Smooth muscle cell (in vitro differentiated cells): ENCODE results near the gene BACH2. TPM values are rescaled to one million over a fixed set of nuclear protein-coding genes. Genes with fewer than 3 reads are reported as not detected.

Experiments
- DNase-seq: peaks from one replicate; lab custom pipeline; 2025; ENCODE audit not compliant: unreplicated experiment; lab: John Stamatoyannopoulos, UW
- H2AFZ ChIP-seq: fragments of 200-600 bp; sonication (generic); 2 replicates; pipeline ENCODE4 v1.6.0; 2016; ENCODE audit warnings: antibody characterized with exemption, low read depth, mild to moderate bottlenecking
- H3F3A ChIP-seq: fragments of 200-600 bp; sonication (generic); 2 replicates; pipeline ENCODE4 v1.6.0; 2017; ENCODE audit warnings: antibody characterized with exemption, low read depth
- H3K27ac ChIP-seq: fragments of 200-600 bp; sonication (generic); 2 replicates; pipeline ENCODE4 v1.5.1; 2016; ENCODE audit warnings: low read depth, mild to moderate bottlenecking
- H3K27me3 ChIP-seq: fragments of 200-600 bp; sonication (generic); 2 replicates; pipeline ENCODE4 v1.6.1; 2016; ENCODE audit warnings: low read depth, mild to moderate bottlenecking
- H3K36me3 ChIP-seq: fragments of 200-600 bp; sonication (generic); 2 replicates; pipeline ENCODE4 v1.5.1; 2016; ENCODE audit warnings: low read depth
- H3K4me1 ChIP-seq: fragments of 200-600 bp; sonication (generic); 2 replicates; pipeline ENCODE4 v1.5.1; 2016; ENCODE audit warnings: low read depth
- H3K4me2 ChIP-seq: fragments of 200-600 bp; sonication (generic); 2 replicates; pipeline ENCODE4 v1.6.0; 2016; ENCODE audit warnings: mild to moderate bottlenecking
- H3K4me3 ChIP-seq: fragments of 200-600 bp; sonication (generic); 2 replicates; pipeline ENCODE4 v1.5.1; 2016; ENCODE audit warnings: mild to moderate bottlenecking
- H3K79me2 ChIP-seq: fragments of 200-600 bp; sonication (generic); 2 replicates; pipeline ENCODE4 v1.6.0; 2016; ENCODE audit warnings: low read depth, mild to moderate bottlenecking
- H3K9ac ChIP-seq: fragments of 200-600 bp; sonication (generic); 2 replicates; pipeline ENCODE4 v1.6.0; 2016; ENCODE audit warnings: low read depth
- H3K9me3 ChIP-seq: fragments of 200-600 bp; sonication (generic); replicated peaks from 2 replicates; pipeline ENCODE4 v1.5.1; 2016; ENCODE audit warnings: low read depth
- H4K20me1 ChIP-seq: fragments of 200-600 bp; sonication (generic); 2 replicates; pipeline ENCODE4 v1.6.0; 2016; ENCODE audit warnings: low read depth
- WGBS: methylation state at CpG from one replicate; pipeline ENCODE4 v1.1.7; 2016; ENCODE audit warnings: low lambda C conversion rate; 5-methylcytosine and 5-hydroxymethylcytosine counted together
- polyA plus RNA-seq: library from polyadenylated mRNA; unstranded; fragments of >200 nt; fragmentation: Nextera tagmentation; extraction: Ambion mirVana; gene quantifications from 2 replicates; pipeline ENCODE4 v1.2.1, GENCODE V29; 2016
- total RNA-seq: library from RNA; depleted of rRNA; stranded (reverse); fragments of >200 nt; gene quantifications from 2 replicates; pipeline ENCODE4 v1.2.3, GENCODE V29; 2014
- TF ChIP-seq, protein P1 (sequence below): fragments of 200-600 bp; sonication (generic); IDR thresholded peaks from 2 replicates; pipeline ENCODE4 v1.5.1; 2017; ENCODE audit warnings: borderline replicate concordance, mild to moderate bottlenecking, antibody characterized with exemption; ENCODE audit not compliant: insufficient read depth, poor library complexity, severe bottlenecking

Gene BACH2
- total and polyA plus RNA-seq, 2 experiments from 2014 or later: 3.0 to 4.5 TPM

DNA sequence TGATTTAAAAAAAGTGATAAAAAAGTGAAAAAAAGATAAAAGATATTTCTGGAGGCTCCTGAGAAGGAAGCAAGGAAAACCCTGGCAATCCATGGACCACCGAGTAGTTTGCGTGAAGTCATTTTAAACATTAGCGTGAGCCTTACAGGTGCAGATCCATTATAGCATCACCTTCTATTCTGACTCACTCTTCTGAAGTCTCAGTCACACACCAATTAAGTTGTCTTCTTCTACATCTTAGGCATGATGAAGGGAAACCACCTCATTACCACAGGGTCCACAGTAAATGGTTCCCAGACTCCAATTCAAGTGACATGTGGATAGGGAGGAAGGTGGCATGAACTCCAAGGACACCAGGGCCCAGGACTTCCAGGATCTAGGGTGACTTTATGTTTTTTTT, 303.2 kb downstream of the BACH2 start:
- H3K4me2 ChIP-seq: no peak overlapping the region
- TF ChIP-seq, protein P1, sequence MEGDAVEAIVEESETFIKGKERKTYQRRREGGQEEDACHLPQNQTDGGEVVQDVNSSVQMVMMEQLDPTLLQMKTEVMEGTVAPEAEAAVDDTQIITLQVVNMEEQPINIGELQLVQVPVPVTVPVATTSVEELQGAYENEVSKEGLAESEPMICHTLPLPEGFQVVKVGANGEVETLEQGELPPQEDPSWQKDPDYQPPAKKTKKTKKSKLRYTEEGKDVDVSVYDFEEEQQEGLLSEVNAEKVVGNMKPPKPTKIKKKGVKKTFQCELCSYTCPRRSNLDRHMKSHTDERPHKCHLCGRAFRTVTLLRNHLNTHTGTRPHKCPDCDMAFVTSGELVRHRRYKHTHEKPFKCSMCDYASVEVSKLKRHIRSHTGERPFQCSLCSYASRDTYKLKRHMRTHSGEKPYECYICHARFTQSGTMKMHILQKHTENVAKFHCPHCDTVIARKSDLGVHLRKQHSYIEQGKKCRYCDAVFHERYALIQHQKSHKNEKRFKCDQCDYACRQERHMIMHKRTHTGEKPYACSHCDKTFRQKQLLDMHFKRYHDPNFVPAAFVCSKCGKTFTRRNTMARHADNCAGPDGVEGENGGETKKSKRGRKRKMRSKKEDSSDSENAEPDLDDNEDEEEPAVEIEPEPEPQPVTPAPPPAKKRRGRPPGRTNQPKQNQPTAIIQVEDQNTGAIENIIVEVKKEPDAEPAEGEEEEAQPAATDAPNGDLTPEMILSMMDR: no peak
- WGBS: 85% methylated on average over 3 of the region's 3 CpGs

DNA sequence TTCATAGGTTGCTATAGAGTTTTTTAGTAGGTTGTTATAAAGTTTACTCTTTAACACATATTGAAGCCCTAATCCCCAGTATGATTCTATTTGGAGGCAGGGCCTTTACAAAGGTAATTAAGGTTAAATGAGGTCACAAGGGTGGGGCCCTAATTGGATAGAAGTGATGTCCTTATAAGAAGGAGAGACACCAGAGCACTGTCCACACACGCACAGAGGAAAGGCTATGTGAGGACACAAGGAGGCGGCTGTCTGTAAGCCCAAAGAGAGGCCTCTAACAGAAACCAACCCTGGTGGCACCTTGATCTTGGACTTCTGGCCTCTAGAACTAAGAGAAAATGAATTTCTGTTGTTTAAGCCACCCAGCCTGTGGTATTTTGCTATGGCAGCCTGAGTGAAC, 303.8 kb downstream of the BACH2 start:
- Histone ChIP-seq H3K4me2 (no peak overlapping the region), H2AFZ (no peak overlapping the region), H3K4me3 (no peak overlapping the region), H3K36me3 (no peaks in the 10 kb centered on the region), H3K27ac (no peak overlapping the region), H3K9ac (no peak overlapping the region), H3K79me2 (no peaks in the 10 kb centered on the region), H3K27me3 (no peaks in the 10 kb centered on the region), H3K4me1 (peaks cover 5% of the 10 kb centered on the region), H3F3A (peaks cover 11% of the 10 kb centered on the region), H4K20me1 (no peaks in the 10 kb centered on the region), H3K9me3 (no peaks in the 10 kb centered on the region)
- no peak for DNase-seq
- 98% methylated on average over 2 of the region's 2 CpGs for WGBS
- TF ChIP-seq, protein P1: no peak

More for the DNA sequence above, 303.2 kb downstream of the BACH2 start:
- DNase-seq: no peak
- Histone ChIP-seq H3K9ac (no peak overlapping the region), H3F3A (peaks cover 11% of the 10 kb centered on the region), H3K27me3 (no peaks in the 10 kb centered on the region), H3K4me1 (peaks cover 5% of the 10 kb centered on the region), H3K4me3 (no peak overlapping the region), H3K9me3 (no peaks in the 10 kb centered on the region), H4K20me1 (no peaks in the 10 kb centered on the region), H3K27ac (no peak overlapping the region), H3K36me3 (no peaks in the 10 kb centered on the region), H2AFZ (no peak overlapping the region), H3K79me2 (no peaks in the 10 kb centered on the region)

DNA sequence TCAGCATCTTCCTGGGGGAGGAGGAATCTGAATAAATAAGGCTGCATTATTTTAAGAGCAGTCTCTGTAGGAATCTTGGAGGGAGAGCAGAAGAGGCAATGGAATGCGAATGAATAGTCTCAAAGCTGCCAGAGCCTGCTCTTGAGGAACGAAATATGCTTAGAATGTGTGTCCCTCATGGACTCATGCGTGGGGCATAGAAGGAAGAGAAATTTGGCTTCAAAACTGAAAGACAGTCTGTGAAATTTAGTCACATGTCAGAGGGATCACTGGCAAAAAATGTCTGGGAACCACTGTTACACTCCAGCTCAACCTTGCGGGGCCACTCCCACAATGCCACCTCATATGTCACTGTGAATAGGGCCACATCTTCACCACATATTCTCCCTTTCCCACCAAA, 306.9 kb downstream of the BACH2 start:
- Histone ChIP-seq H3K4me2 (peak overlapping the region; percentile 37), H3K79me2 (no peaks in the 10 kb centered on the region), H3K9ac (no peak overlapping the region), H3K9me3 (no peaks in the 10 kb centered on the region), H3K36me3 (no peaks in the 10 kb centered on the region), H3F3A (peaks cover 24% of the 10 kb centered on the region), H3K27ac (peak overlapping the region; percentile 51), H2AFZ (no peak overlapping the region), H4K20me1 (no peaks in the 10 kb centered on the region), H3K4me3 (no peak overlapping the region), H3K27me3 (no peaks in the 10 kb centered on the region), H3K4me1 (peaks cover 31% of the 10 kb centered on the region)
- TF ChIP-seq, protein P1: no peak
- no peak for DNase-seq
- WGBS: 35% methylated on average over 4 of the region's 4 CpGs

DNA sequence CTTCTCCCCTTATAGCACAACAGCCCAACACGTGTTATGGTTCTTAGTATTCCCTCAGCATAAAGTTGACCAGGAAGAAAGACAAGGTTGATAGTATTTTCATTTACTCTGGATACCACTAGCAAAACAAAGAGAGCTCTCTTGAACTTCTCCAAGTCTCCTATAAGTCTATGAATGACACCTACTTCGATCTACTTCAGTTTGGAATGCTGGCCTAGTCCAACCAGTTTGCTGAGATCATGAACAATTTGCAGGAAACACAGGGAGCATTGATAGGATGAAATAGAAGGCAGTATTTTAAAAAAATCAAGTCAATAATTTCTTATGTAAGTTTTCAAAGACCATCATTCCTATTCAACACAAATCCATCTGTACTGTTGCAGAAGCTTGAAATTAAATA, 308.8 kb downstream of the BACH2 start:
- DNase-seq: no peak
- 83% methylated on average over 2 of the region's 2 CpGs for WGBS
- Histone ChIP-seq H3K36me3 (no peaks in the 10 kb centered on the region), H4K20me1 (no peaks in the 10 kb centered on the region), H3K4me1 (peaks cover 33% of the 10 kb centered on the region), H3K27ac (peak overlapping the region; percentile 97), H3K9ac (no peak overlapping the region), H3K9me3 (no peaks in the 10 kb centered on the region), H3K4me3 (no peak overlapping the region), H3F3A (peaks cover 29% of the 10 kb centered on the region), H3K27me3 (no peaks in the 10 kb centered on the region), H3K4me2 (no peak overlapping the region), H2AFZ (no peak overlapping the region), H3K79me2 (no peaks in the 10 kb centered on the region)
- TF ChIP-seq, protein P1: no peak
